Calu3 (cell line): ENCODE results near the gene FOXP1. TPM values are rescaled to one million over a fixed set of nuclear protein-coding genes. Genes with fewer than 3 reads are reported as not detected.

Experiments used
- BruUV-seq: library from RNA; stranded (reverse); fragments of 400-500 nt; replicated peaks from 2 replicates; lab custom pipeline; 2021; lab: Mats Ljungman, UMichigan
- CTCF ChIA-PET: fragments of 300-600 bp; sonication (Branson Sonifier 250); formaldehyde crosslinking; loops from one replicate; lab custom pipeline; 2022; ENCODE audit warnings: antibody characterized with exemption; lab: Charles Lee
- DNase-seq: peaks from one replicate; pipeline ENCODE4 v3.0.0; 2022
- H3K27ac Mint-ChIP-seq: one replicate; pipeline ENCODE4 v1.8.0; 2022; ENCODE audit warnings: mixed read lengths; ENCODE audit not compliant: unreplicated experiment
- H3K27me3 Mint-ChIP-seq: one replicate; pipeline ENCODE4 v1.8.0; 2022; ENCODE audit warnings: mixed read lengths; ENCODE audit not compliant: unreplicated experiment
- H3K36me3 Mint-ChIP-seq: one replicate; pipeline ENCODE4 v1.8.0; 2022; ENCODE audit warnings: mild to moderate bottlenecking, moderate library complexity, mixed read lengths; ENCODE audit not compliant: insufficient read depth, unreplicated experiment
- H3K4me1 Mint-ChIP-seq: one replicate; pipeline ENCODE4 v1.8.0; 2022; ENCODE audit warnings: mild to moderate bottlenecking, low read depth, mixed read lengths; ENCODE audit not compliant: unreplicated experiment
- H3K4me3 Mint-ChIP-seq: one replicate; pipeline ENCODE4 v1.8.0; 2022; ENCODE audit warnings: mild to moderate bottlenecking, low read depth, moderate library complexity, mixed read lengths; ENCODE audit not compliant: unreplicated experiment
- H3K9me3 Mint-ChIP-seq: one replicate; pipeline ENCODE4 v1.8.0; 2022; ENCODE audit warnings: low read depth, mixed read lengths; ENCODE audit not compliant: unreplicated experiment
- intact Hi-C: fragments of 100-400 bp; cut with micrococcal nuclease; formaldehyde crosslinking; loops from one replicate; pipeline ENCODE4 v1.10.0; 2022; ENCODE audit not compliant: unreplicated experiment
- total RNA-seq: library from RNA; stranded (reverse); gene quantifications from 2 replicates; pipeline ENCODE4 v1.2.3, GENCODE V29; 2022
- TF ChIP-seq, protein P1 (sequence below): fragments of 200-600 bp; IDR thresholded peaks from one replicate; pipeline ENCODE4 v1.8.0; 2022; ENCODE audit warnings: antibody characterized with exemption; ENCODE audit not compliant: unreplicated experiment

Gene FOXP1
- total RNA-seq, 1 experiment from 2014 or later = 82.8 TPM

DNA sequence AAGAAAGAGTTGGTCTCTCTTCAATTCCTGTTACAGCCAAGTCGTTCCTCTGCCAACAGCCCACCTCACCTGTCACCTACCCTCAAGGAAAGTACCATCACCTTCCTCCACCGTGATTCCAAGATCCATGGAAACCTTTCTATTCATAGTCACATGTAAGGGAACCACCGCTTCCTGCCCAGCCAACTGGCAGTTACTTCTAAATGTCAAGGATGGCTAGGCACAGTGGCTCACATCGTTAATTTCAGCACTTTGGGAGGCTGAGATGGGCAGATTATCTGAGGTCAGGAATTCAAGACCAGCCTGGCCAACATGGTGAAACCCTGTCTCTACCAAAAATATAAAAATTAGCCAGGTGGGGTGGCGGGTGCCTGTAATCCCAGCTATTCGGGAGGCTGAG lies 82.8 kb downstream of the FOXP1 start:
- intact Hi-C loops = no loop called here
- no peak for DNase-seq
- no peak overlapping the region for H3K4me3 Mint-ChIP-seq
- no peak overlapping the region for H3K27ac Mint-ChIP-seq
- peaks cover 9% of the 10 kb centered on the region for H3K36me3 Mint-ChIP-seq
- no peaks in the 10 kb centered on the region for H3K27me3 Mint-ChIP-seq
- H3K4me1 Mint-ChIP-seq = peaks cover 29% of the 10 kb centered on the region
- TF ChIP-seq, protein P1, sequence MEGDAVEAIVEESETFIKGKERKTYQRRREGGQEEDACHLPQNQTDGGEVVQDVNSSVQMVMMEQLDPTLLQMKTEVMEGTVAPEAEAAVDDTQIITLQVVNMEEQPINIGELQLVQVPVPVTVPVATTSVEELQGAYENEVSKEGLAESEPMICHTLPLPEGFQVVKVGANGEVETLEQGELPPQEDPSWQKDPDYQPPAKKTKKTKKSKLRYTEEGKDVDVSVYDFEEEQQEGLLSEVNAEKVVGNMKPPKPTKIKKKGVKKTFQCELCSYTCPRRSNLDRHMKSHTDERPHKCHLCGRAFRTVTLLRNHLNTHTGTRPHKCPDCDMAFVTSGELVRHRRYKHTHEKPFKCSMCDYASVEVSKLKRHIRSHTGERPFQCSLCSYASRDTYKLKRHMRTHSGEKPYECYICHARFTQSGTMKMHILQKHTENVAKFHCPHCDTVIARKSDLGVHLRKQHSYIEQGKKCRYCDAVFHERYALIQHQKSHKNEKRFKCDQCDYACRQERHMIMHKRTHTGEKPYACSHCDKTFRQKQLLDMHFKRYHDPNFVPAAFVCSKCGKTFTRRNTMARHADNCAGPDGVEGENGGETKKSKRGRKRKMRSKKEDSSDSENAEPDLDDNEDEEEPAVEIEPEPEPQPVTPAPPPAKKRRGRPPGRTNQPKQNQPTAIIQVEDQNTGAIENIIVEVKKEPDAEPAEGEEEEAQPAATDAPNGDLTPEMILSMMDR = no peak
- H3K9me3 Mint-ChIP-seq = no peaks in the 10 kb centered on the region
- CTCF ChIA-PET = no interaction called here
- BruUV-seq = no TSS peak

DNA sequence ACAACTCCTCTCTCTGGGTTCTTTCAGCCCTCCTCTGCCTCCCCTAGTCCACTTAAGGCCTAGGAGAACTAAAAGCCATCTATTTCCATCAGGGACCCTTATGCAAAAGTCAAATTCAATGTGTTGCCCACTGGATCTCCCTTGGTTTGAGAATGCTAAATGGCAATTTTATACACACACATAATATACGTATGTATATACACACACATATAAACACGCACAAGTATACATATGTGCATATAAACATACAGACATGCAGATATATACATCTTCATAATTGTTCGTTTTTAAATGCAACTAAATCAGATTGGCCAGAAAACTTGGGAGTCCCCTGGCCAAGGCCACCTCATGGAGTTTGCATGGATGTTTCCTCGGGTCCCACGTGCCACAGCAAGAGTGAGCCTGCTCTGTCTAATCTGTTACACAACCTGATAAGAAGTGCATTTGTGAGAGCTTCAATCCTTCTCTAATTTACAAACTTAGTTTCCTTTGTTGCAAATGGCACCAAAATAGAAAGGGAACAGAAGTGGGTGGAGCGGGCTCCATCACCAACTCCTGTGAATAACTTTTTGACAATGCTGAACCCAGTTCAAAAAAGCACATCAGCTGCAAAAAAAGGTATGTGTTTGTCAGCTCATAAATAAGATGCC lies 84.2 kb downstream of the FOXP1 start:
- Mint-ChIP-seq H3K27ac (no peak overlapping the region), H3K9me3 (no peaks in the 10 kb centered on the region), H3K4me3 (no peak overlapping the region), H3K27me3 (no peaks in the 10 kb centered on the region), H3K4me1 (peaks cover 24% of the 10 kb centered on the region), H3K36me3 (peaks cover 9% of the 10 kb centered on the region)
- TF ChIP-seq, protein P1 = no peak
- DNase-seq = no peak
- CTCF ChIA-PET = no interaction called here
- BruUV-seq = no TSS peak
- intact Hi-C loops = no loop called here

DNA sequence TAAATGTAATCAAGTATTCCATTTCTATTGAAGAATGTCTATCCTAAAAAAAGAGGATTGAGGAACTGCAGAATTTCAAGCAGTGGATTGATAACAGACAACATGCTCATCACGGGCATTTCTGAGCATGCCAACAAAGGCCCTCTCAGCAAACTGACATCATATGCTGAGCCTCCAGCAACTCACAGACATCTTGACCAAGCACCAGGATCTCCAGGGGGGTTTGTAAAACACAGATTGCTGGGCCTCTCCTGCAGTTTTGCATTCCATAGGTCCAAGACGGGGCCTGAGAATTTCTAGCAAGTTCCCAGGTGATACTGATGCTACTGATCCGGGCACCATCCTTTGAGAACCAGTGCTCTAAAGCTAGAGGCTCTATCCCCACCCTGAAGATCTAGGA lies 85.0 kb downstream of the FOXP1 start:
- no peaks in the 10 kb centered on the region for H3K9me3 Mint-ChIP-seq
- peaks cover 9% of the 10 kb centered on the region for H3K36me3 Mint-ChIP-seq
- TF ChIP-seq, protein P1 = no peak
- H3K27me3 Mint-ChIP-seq = no peaks in the 10 kb centered on the region
- H3K4me3 Mint-ChIP-seq = no peak overlapping the region
- intact Hi-C loops = no loop called here
- no TSS peak for BruUV-seq
- no peak for DNase-seq
- no peak overlapping the region for H3K27ac Mint-ChIP-seq
- H3K4me1 Mint-ChIP-seq = peaks cover 16% of the 10 kb centered on the region
- CTCF ChIA-PET = interaction anchor here (0.7 kb wide), 1 partner anchor 8 kb away, joined by 3 read pairs; no protein-coding TSS in a partner anchor

DNA sequence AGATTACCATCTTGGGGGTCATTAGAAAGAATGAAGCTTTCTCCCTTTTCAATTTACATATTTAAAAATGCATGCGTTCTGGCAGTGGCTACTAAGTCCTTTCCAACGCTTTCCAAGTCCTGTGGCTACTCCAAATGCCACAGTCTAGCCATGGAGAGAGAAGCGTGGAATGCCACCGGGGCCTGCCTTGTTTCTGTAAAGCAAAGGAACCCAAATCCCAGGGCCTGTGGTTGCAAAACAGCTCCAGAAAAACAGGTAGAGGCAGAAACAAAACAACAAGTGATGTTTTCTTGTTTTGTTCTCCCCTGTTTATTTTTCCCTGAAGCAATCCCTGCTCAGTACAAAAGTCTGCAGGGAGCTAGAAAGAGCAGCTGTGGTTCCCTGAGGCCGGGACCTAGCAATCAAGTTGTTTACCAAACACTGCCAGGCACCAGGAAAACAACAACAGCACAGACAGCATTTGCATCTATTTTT lies 85.5 kb downstream of the FOXP1 start:
- TF ChIP-seq, protein P1 = no peak
- H3K27me3 Mint-ChIP-seq = no peaks in the 10 kb centered on the region
- H3K9me3 Mint-ChIP-seq = no peaks in the 10 kb centered on the region
- H3K27ac Mint-ChIP-seq = no peak overlapping the region
- intact Hi-C loops = no loop called here
- no peak overlapping the region for H3K4me3 Mint-ChIP-seq
- peaks cover 9% of the 10 kb centered on the region for H3K36me3 Mint-ChIP-seq
- CTCF ChIA-PET = interaction anchor here (0.7 kb wide), 1 partner anchor 9 kb away, joined by 3 read pairs; no protein-coding TSS in a partner anchor
- H3K4me1 Mint-ChIP-seq = peaks cover 14% of the 10 kb centered on the region
- no TSS peak for BruUV-seq
- no peak for DNase-seq
